OCI-LY7 (cell line): ENCODE measurements around the gene PLAC1. TPM values are rescaled to one million over a fixed set of nuclear protein-coding genes. Genes with fewer than 3 reads are reported as not detected.

Experiments
- BruUV-seq: library from RNA; stranded (reverse); fragments of 400-500 nt; replicated peaks from 2 replicates; lab custom pipeline; 2021; lab: Mats Ljungman, UMichigan
- CTCF ChIA-PET: fragments of 300-600 bp; sonication (Branson Sonifier 250); formaldehyde crosslinking; loops from one replicate; lab custom pipeline; 2022; ENCODE audit warnings: antibody characterized with exemption; ENCODE audit not compliant: unreplicated experiment; lab: Charles Lee
- POLR2A ChIA-PET: fragments of 300-600 bp; sonication (Branson Sonifier 250); formaldehyde crosslinking; loops from one replicate; lab custom pipeline; 2022; ENCODE audit warnings: antibody characterized with exemption; lab: Charles Lee
- DNase-seq: peaks from one replicate; pipeline ENCODE4 v3.0.0-alpha.2; 2015; ENCODE audit warnings: low spot score
- H2AFZ ChIP-seq: fragments of 200-600 bp; sonication (generic), shearing (Covaris generic); 2 replicates; pipeline ENCODE4 v1.6.1; 2014; ENCODE audit warnings: mild to moderate bottlenecking, antibody characterized with exemption, low read length, moderate library complexity
- H3K27ac ChIP-seq: fragments of 200-600 bp; sonication (generic); 2 replicates; pipeline ENCODE4 v1.5.1; 2014; ENCODE audit warnings: mixed run types, low read depth, mild to moderate bottlenecking, moderate library complexity, low read length, inconsistent platforms; ENCODE audit not compliant: poor library complexity, severe bottlenecking
- H3K36me3 ChIP-seq: fragments of 200-600 bp; sonication (generic); 2 replicates; pipeline ENCODE4 v1.6.1; 2014; ENCODE audit warnings: mild to moderate bottlenecking, antibody characterized with exemption, low read length, moderate library complexity, mixed read lengths; ENCODE audit not compliant: insufficient read depth
- H3K4me1 ChIP-seq: fragments of 200-600 bp; sonication (generic); 2 replicates; pipeline ENCODE4 v1.5.1; 2014; ENCODE audit warnings: mild to moderate bottlenecking, low read length; ENCODE audit not compliant: insufficient read depth, poor library complexity, severe bottlenecking
- H3K4me2 ChIP-seq: fragments of 200-600 bp; sonication (generic); 2 replicates; pipeline ENCODE4 v1.6.1; 2014; ENCODE audit warnings: mild to moderate bottlenecking, low read length
- H3K4me3 ChIP-seq: fragments of 200-600 bp; sonication (generic); 2 replicates; pipeline ENCODE4 v1.5.1; 2014; ENCODE audit warnings: mild to moderate bottlenecking, low read depth, low read length; ENCODE audit not compliant: poor library complexity, severe bottlenecking
- H3K79me2 ChIP-seq: fragments of 200-600 bp; sonication (generic); 2 replicates; pipeline ENCODE4 v1.6.1; 2016; ENCODE audit warnings: low read depth, mild to moderate bottlenecking, low read length, moderate library complexity, mixed read lengths; ENCODE audit not compliant: insufficient read depth
- H3K9me2 ChIP-seq: fragments of 200-600 bp; sonication (generic); 2 replicates; pipeline ENCODE4 v1.6.1; 2016; ENCODE audit warnings: mild to moderate bottlenecking, low read length, mixed read lengths; ENCODE audit not compliant: insufficient read depth
- H3K9me3 ChIP-seq: fragments of 200-600 bp; sonication (generic); 2 replicates; pipeline ENCODE4 v1.6.1; 2014; ENCODE audit warnings: mild to moderate bottlenecking, mixed run types, low read length, mixed read lengths
- H4K20me1 ChIP-seq: fragments of 200-600 bp; sonication (generic); 2 replicates; pipeline ENCODE4 v1.6.1; 2014; ENCODE audit warnings: mild to moderate bottlenecking, antibody characterized with exemption, low read length, moderate library complexity, mixed read lengths; ENCODE audit not compliant: insufficient read depth
- CTCF ChIP-seq: fragments of 200-600 bp; sonication (generic); conservative IDR thresholded peaks from 2 replicates; pipeline ENCODE4 v1.5.1; 2014; ENCODE audit warnings: mild to moderate bottlenecking, antibody characterized with exemption, low read length, moderate library complexity, mixed read lengths
- EZH2phosphoT487 ChIP-seq: fragments of 200-600 bp; sonication (generic); IDR thresholded peaks from 2 replicates; pipeline ENCODE4 v1.6.1; 2018; ENCODE audit warnings: low read depth, borderline replicate concordance, mild to moderate bottlenecking, mixed run types, antibody characterized with exemption, low read length, moderate library complexity, mixed read lengths
- intact Hi-C: fragments of 100-400 bp; cut with micrococcal nuclease; formaldehyde crosslinking; loops from one replicate; pipeline ENCODE4 v1.10.0; 2022; ENCODE audit not compliant: unreplicated experiment
- total RNA-seq, 2 experiments: library from RNA; depleted of rRNA in 1 of 2; stranded (reverse); fragments of >200 nt in 1 of 2; shearing (Covaris generic) in 1 of 2; gene quantifications; 2 replicates each; pipeline ENCODE4 v1.2.3, GENCODE V29; 2014 to 2022

PLAC1 gene
- total RNA-seq, 2 experiments from 2014 or later: 0.28 TPM; not detected in 1

GRCh38 chrX:134661295-134661694, 3.0 kb upstream of the PLAC1 start:
- H2AFZ ChIP-seq: no peak overlapping the region
- H3K4me1 ChIP-seq: no peaks in the 10 kb centered on the region
- no peak overlapping the region for H3K4me2 ChIP-seq
- no peak overlapping the region for H3K27ac ChIP-seq
- no peak overlapping the region for H3K4me3 ChIP-seq
- ChIA-PET POLR2A (interaction anchor here (0.9 kb wide), 1 partner anchor 9 kb away, joined by 3 read pairs; no protein-coding TSS in a partner anchor), CTCF (no interaction called here)
- no peaks in the 10 kb centered on the region for H3K36me3 ChIP-seq
- no peak for DNase-seq
- no peaks in the 10 kb centered on the region for H3K79me2 ChIP-seq
- no TSS peak for BruUV-seq
- no peaks in the 10 kb centered on the region for H3K9me2 ChIP-seq
- H3K9me3 ChIP-seq: no peaks in the 10 kb centered on the region
- no peaks in the 10 kb centered on the region for H4K20me1 ChIP-seq
- TF ChIP-seq CTCF: no peak
- no peak for TF ChIP-seq EZH2phosphoT487
- intact Hi-C loops: no loop called here

- intact Hi-C loops: no loop called here
- Histone ChIP-seq H3K36me3 (no peaks in the 10 kb centered on the region), H3K27ac (no peak overlapping the region), H3K4me1 (no peaks in the 10 kb centered on the region), H3K79me2 (no peaks in the 10 kb centered on the region), H3K4me2 (no peak overlapping the region), H3K4me3 (no peak overlapping the region), H3K9me3 (no peaks in the 10 kb centered on the region), H3K9me2 (no peaks in the 10 kb centered on the region), H2AFZ (no peak overlapping the region), H4K20me1 (no peaks in the 10 kb centered on the region)
- CTCF ChIA-PET: no interaction called here
- DNase-seq: no peak
- no TSS peak for BruUV-seq
- TF ChIP-seq CTCF (no peak), EZH2phosphoT487 (no peak)
- POLR2A ChIA-PET: interaction anchor here (0.9 kb wide), 1 partner anchor 9 kb away, joined by 3 read pairs; no protein-coding TSS in a partner anchor
Measured at GRCh38 chrX:134660627-134661026, 2.4 kb upstream of the PLAC1 start.

- no peak overlapping the region for H3K27ac ChIP-seq
- no peaks in the 10 kb centered on the region for H3K9me3 ChIP-seq
- no peak for TF ChIP-seq CTCF
- no peak for TF ChIP-seq EZH2phosphoT487
- intact Hi-C loops: no loop called here
- no peak for DNase-seq
- H4K20me1 ChIP-seq: no peaks in the 10 kb centered on the region
- BruUV-seq: no TSS peak
- no peak overlapping the region for H2AFZ ChIP-seq
- H3K4me1 ChIP-seq: no peaks in the 10 kb centered on the region
- POLR2A ChIA-PET: interaction anchor here (0.7 kb wide), 1 partner anchor 25 kb away, joined by 3 read pairs; no protein-coding TSS in a partner anchor
- H3K79me2 ChIP-seq: no peaks in the 10 kb centered on the region
- no peak overlapping the region for H3K4me3 ChIP-seq
- no peaks in the 10 kb centered on the region for H3K9me2 ChIP-seq
- CTCF ChIA-PET: no interaction called here
- H3K36me3 ChIP-seq: no peaks in the 10 kb centered on the region
- no peak overlapping the region for H3K4me2 ChIP-seq
Measured at GRCh38 chrX:134659761-134660160, 1.5 kb upstream of the PLAC1 start.
